Liver (tissue), 3 donors: ENCODE data around the gene ZNF22.

ENCODE experiments used
- CTCF ChIP-seq: fragments of 150-350 bp; IDR thresholded peaks from 2 replicates; pipeline ENCODE4 v1.5.1; 2017; ENCODE audit warnings: improper control_type of control experiment, low read depth, low read length; ENCODE audit not compliant: missing input control
- EGR1 ChIP-seq, 2 donors: IDR thresholded peaks; 2 replicates each; pipeline ENCODE4 v1.6.1; 2016 to 2018; ENCODE audit warnings: antibody characterized with exemption in 2 of 2, low read depth in 2 of 2
- GABPA ChIP-seq, 2 donors: IDR thresholded peaks in 1 of 2; conservative IDR thresholded peaks in 1 of 2; 2 replicates each; pipeline ENCODE4 v1.6.1; 2016; ENCODE audit warnings: antibody characterized with exemption in 2 of 2, mild to moderate bottlenecking in 1 of 2, moderate library complexity in 1 of 2
- JUND ChIP-seq, 2 donors: IDR thresholded peaks; 2 replicates each; pipeline ENCODE4 v1.6.1; 2016; ENCODE audit warnings: antibody characterized with exemption in 2 of 2
- RAD21 ChIP-seq, 2 donors: IDR thresholded peaks; 2 replicates each; pipeline ENCODE4 v1.6.1; 2016; ENCODE audit warnings: antibody characterized with exemption in 2 of 2, mild to moderate bottlenecking in 2 of 2
- TAF1 ChIP-seq: conservative IDR thresholded peaks from 2 replicates; pipeline ENCODE4 v1.6.1; 2016; ENCODE audit warnings: antibody characterized with exemption, mild to moderate bottlenecking
- TF ChIP-seq, protein P1 (sequence below): IDR thresholded peaks from 2 replicates; pipeline ENCODE4 v1.6.1; 2016; ENCODE audit warnings: antibody characterized with exemption, mild to moderate bottlenecking
- TF ChIP-seq, protein P2 (sequence below): IDR thresholded peaks from 2 replicates; pipeline ENCODE4 v1.6.1; 2016; ENCODE audit warnings: antibody characterized with exemption
- TF ChIP-seq, protein P3 (sequence below): IDR thresholded peaks from 2 replicates; pipeline ENCODE4 v1.6.1; 2016; ENCODE audit warnings: antibody characterized with exemption
- donor health status: healthy.
- donor health status: healthy.

DNA sequence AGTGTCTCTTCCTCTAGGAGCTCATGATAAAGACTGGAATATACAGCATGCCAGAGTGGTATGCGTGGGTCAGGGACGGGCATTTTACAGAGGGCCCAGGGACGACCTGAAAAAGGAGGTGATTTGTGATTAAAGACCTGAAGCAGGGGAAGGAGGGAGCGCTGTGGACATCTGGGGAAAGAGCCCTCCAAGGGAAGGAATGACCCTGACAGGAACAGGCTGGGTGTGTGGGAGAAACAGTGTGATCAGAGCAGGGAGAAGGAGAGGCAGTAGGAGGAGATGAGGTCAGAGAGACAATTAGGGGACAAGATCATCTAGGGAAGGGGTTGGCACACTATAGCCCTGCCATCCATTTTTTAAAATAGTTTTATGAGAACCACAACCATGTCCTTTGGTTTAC is 44.5 kb upstream of the ZNF22 start:
- TF ChIP-seq, protein P1, sequence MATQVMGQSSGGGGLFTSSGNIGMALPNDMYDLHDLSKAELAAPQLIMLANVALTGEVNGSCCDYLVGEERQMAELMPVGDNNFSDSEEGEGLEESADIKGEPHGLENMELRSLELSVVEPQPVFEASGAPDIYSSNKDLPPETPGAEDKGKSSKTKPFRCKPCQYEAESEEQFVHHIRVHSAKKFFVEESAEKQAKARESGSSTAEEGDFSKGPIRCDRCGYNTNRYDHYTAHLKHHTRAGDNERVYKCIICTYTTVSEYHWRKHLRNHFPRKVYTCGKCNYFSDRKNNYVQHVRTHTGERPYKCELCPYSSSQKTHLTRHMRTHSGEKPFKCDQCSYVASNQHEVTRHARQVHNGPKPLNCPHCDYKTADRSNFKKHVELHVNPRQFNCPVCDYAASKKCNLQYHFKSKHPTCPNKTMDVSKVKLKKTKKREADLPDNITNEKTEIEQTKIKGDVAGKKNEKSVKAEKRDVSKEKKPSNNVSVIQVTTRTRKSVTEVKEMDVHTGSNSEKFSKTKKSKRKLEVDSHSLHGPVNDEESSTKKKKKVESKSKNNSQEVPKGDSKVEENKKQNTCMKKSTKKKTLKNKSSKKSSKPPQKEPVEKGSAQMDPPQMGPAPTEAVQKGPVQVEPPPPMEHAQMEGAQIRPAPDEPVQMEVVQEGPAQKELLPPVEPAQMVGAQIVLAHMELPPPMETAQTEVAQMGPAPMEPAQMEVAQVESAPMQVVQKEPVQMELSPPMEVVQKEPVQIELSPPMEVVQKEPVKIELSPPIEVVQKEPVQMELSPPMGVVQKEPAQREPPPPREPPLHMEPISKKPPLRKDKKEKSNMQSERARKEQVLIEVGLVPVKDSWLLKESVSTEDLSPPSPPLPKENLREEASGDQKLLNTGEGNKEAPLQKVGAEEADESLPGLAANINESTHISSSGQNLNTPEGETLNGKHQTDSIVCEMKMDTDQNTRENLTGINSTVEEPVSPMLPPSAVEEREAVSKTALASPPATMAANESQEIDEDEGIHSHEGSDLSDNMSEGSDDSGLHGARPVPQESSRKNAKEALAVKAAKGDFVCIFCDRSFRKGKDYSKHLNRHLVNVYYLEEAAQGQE, result no peak
- TF ChIP-seq GABPA (IDR thresholded peaks at IDR 0.05 in 1 of 2, conservative IDR thresholded peaks at IDR 0.05 in 1 of 2) (no peak), CTCF (no peak), TAF1 (no peak), JUND (IDR thresholded peaks at IDR 0.05) (no peak), RAD21 (IDR thresholded peaks at IDR 0.05) (no peak), EGR1 (IDR thresholded peaks at IDR 0.05; ENCODE audit: low read depth in 2 of 2) (no peak)
- TF ChIP-seq, protein P2, sequence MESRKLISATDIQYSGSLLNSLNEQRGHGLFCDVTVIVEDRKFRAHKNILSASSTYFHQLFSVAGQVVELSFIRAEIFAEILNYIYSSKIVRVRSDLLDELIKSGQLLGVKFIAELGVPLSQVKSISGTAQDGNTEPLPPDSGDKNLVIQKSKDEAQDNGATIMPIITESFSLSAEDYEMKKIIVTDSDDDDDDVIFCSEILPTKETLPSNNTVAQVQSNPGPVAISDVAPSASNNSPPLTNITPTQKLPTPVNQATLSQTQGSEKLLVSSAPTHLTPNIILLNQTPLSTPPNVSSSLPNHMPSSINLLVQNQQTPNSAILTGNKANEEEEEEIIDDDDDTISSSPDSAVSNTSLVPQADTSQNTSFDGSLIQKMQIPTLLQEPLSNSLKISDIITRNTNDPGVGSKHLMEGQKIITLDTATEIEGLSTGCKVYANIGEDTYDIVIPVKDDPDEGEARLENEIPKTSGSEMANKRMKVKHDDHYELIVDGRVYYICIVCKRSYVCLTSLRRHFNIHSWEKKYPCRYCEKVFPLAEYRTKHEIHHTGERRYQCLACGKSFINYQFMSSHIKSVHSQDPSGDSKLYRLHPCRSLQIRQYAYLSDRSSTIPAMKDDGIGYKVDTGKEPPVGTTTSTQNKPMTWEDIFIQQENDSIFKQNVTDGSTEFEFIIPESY, result no peak
- TF ChIP-seq, protein P3, sequence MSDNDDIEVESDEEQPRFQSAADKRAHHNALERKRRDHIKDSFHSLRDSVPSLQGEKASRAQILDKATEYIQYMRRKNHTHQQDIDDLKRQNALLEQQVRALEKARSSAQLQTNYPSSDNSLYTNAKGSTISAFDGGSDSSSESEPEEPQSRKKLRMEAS, result no peak
